IPS DF 4.7 (cell line): ENCODE data around the gene C2orf76.

Experiments used
- DNase-seq: peaks from one replicate; pipeline ENCODE4 v3.0.0-alpha.2; 2013; ENCODE audit warnings: low spot score; ENCODE audit errors: extremely low read depth

The C2orf76 gene

DNA sequence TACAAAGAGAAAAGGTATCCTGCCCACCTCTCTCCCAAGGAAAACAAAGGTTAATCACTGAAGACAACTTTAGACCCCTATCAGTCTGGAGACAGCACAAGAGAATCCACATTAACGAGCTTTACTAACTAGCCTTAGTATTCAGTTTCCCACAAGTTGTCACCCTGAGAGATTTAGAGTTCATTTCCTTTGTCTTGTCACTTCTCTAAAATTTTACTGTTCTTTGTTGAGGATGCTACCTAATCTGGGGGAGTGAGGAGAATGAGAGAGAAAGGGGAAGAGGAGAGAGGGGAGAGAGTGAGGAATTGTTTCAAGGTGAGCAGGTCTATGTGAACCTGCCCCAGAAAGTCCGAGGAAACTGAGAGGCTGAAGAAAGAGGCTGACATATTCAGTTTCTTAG is 28.4 kb downstream of the C2orf76 start:
- DNase-seq, result no peak

DNA sequence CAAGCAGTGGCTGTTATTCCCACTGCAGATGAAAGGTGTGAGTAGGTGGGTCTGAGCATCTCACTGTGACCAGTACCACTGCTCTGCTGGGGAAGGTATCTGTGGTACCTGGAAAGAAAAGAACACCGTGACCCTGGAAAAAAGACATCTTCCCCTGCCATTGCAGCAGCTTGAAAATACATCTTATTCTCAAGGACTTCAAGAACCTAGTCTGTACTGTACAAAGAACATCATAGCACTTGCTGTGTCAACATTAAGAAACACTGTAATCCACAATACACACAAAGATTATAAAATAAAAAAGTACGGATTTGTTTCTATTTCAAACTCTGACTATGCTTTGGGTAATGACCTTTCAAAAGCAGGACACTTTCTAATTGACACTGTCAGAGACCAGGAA is 28.9 kb downstream of the C2orf76 start:
- DNase-seq, result no peak

DNA sequence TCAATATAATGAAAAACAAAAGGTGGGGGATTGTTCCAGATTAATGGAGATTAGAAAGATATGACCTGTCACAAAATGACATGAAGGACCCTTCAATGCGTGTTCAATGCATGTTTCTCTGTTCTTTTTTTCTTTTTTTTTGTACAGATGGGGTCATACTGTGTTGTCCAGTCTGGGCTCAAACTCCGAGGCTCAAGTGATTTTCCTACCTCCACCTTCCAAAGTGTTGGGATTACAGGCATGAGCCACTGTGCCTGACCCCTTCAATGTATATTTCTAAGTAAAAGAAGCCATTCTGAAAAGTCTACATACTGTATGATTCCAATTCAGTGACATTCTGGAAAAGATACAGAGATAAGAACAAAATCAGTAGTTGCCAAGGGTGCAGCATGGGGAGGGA is 32.8 kb downstream of the C2orf76 start:
- no peak for DNase-seq

DNA sequence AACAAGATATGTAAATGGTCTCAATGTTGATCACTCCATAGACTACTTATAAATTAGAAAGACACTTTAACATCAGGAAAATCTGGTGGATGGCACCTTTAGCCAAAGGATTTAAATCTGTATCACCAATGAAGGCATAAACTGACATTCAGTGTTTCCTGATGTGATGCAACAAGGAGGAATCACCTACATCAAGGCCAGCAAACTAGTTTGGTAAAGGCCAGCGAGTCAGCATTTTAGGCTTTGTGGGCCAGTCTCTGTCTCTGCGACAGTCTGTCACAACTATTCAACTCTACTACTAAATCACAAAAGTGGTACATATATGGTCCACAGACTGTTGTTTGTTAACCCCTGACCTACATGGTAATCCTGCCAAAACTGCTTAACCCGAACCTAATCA is 33.3 kb downstream of the C2orf76 start:
- no peak for DNase-seq

DNA sequence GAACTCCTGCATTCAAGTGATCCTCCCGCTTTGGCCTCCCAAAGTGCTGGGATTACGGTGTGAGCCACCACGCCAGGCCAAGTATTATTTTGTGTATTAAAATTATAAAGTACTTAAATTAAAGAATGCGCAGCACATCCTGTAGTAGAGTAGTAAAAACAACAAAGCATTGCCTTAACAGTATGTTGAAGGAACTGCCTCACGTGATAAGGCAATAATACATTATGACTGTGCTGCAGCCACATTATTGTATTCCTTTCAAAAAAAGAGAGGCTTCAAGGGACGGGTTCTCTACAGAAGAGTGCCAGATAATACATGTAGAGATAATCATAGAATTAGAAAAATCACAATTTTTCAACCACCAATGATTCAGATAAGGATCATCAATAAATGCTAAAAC is 33.7 kb downstream of the C2orf76 start:
- DNase-seq, result no peak

DNA sequence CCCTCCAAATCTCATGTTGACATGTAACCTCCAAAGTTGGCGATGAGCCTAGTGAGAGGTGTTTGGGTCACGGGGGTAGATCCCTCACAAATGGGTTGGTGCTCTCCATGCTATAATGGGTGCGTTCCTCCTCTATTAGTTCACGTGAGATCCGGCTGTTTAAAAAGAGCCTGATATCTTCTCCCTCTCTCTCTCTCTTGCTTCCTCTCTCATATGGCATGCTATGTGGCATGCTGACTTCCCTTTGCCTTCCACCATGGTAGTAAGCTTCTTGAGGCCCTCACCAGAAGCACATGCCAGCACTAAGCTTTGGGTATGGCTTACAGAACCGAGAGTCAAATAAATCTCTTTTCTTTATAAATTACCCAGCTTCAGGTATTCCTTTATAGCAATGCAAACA is 39.2 kb downstream of the C2orf76 start:
- DNase-seq, result no peak

DNA sequence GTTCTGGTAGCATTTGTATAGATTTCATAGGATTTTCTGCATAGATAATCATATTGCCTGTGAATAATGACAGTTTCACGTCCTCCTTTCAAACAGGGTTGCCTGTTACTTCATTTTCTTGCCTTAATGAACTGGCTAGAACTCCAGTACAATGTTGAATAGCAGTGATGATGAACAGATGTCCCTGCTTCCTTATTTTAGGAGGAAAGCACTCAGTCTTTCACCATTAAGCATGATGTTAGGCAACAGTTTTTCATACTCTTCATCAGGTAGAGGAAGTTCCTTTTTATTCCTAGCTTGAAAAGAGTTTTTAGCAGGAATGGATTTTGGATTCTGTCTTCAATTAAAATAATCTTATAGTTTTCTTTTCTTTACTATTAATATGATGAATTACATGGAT is 39.7 kb downstream of the C2orf76 start:
- no peak for DNase-seq

DNA sequence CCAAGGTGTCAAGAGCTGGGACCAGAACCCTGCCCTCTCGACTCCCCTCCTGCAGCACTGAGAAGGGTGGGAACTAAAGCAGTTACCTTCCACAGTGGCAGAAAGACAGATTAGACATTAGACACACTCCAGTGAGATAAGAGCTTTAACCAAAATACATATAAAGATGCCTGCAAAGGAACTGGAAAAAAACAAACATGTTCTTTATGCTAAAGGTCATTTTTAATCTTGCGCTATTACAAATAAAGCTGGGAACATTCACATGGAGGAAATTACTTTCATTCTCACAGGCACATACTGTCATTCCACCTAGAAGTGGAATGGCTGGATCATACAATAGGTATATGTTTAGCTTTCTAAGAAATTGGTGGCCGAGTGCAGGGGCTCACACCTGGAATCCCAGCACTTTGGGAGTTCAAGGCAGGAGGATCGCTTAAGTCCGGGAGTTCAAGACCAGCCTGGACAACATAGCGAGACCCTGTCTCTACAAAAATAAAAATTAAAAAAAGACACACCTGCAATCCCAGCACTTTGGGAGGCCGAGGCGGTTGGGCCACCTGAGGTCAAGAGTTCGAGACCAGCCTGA is 41.9 kb downstream of the C2orf76 start:
- DNase-seq, result no peak

DNA sequence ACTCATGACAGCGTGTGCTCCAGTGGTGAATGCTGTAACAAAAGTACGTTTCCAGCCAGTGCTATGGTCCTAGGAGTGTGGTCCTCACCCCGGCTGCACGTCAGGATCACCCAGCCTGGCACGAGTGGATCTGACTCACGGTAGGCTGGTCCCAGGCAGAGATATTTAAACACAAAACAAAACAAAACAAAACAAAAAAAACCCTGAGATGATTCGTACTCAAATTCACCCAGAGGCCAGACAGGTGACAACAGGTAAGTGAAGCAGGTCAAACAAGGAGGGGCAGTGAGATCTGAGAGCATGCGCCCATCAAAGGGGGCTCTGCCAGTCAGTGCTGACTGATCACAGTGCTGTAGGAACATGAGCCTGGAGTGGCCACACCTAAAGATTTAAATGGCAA is 43.2 kb downstream of the C2orf76 start:
- no peak for DNase-seq

DNA sequence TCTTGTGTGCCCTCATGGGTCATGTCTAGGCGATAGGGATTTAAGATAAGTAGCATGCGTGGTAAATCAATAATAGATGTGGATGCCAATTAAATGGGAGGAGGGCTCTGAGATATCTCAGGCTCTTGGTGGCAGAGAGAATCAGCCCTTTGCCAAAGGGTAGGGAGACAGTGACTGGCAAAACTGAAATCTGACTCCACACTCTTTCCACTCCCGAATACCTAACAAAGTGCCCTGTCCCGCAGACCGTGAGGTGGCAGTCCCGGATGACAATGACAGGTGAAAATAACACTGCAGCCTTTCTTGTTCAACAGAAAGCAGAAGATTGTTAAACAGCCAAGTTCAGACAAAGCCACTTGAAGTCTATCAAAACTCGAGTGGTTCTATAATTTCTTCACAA is 47.0 kb downstream of the C2orf76 start:
- DNase-seq, result no peak

DNA sequence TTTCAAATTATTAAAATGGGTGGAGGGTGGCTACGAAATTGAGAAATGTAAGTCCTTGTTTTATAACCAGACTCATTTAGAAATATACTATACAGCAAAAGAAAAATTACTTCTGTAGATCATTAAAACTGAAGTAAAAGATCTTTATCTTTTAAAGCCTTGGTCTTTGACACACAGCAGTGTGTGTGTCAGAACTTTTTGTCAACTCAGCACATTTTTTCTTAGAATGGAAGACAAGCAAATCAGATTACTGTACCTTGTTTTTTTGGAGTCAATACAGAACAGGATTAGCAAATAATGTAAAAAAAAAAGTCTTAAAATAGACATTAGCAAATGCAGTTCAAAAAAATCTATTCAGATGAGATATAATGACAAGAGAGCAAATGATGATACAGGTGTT is 49.1 kb downstream of the C2orf76 start:
- no peak for DNase-seq

DNA sequence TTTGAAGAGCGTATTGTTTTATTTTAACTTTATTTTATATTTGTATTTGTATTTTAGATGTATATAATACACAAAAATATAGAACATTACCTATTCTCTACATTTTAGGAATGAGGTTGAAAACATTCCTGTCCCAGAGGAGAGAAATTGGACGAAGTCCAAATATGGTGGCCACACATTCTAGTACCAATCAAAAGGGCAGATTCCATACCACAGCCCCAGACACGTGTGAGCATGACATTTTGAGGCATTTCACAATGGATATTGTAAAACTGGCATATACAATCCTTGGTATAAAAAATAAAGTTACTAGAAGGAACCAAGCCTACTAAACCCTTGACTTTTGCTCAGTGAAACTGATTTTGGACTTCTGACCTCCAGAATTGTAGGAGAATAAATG is 50.6 kb downstream of the C2orf76 start:
- no peak for DNase-seq

DNA sequence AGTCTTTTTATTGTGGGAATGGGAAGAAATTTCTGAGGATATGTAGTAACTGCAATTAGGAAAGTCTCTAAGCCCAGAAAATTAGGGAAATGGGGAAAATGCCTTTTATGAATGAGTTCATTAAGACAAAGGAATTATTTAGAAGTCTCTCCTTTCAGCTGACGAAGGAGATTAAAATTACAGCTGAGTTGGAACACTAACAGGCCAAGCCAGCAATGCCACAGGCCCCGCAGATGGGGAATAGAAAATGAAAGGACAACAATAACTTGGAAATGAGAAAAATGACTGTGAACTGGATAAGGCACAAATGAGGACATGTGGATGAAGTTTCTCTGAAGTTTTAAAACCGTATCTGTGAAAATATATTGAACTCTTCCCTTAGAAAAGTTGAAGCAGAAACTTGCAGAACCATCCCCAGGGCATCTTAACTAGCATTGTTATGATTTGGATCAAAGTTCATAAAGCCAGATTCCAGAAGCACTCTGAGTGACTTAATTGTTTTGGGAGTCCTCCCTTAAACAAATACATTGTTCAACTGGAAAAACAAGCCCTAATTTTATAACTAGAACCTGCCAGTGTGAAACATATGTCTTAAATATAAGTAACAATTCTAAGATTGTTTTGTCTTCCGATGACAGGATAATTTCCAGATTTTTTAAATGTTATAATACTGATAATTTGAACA is 51.3 kb downstream of the C2orf76 start:
- DNase-seq, result no peak

DNA sequence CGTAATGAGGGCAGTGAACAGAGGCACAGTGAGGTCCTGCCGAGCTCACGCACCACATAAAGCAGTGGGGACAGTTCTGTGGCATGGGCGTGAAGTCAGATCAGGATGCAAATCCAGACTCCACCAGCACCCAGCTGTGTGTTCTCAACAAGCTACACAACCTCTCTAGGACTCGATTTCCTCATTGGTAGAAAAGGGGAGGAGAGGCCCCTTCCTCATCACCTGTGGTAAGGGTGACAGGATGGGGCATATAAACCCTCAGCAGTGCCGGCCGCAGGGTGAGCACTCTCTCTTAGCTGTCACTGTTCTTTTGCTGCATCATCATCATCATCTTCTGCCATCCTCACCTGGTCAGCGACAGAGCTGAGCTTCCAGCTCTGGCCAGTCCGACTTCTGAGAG is 54.8 kb downstream of the C2orf76 start:
- DNase-seq, result no peak

DNA sequence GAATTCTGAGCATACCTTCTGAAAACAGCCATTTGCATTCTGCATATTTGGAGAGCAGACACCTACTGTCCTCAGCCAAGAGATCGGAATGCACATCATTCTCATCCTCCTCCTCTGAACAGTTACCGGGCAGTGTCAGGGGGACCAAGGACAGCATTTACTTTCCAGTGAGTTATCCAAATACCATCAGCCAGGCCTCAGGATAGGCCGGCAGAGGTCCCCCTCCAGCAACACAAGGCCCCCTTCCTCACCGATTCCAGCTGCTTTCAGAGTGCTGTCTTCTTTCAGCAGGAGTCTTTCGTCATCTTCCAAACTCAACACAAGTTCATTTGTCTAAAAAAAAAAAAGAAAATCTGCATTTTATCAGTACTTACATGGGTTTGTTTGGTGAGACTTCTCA is 55.3 kb downstream of the C2orf76 start:
- no peak for DNase-seq

DNA sequence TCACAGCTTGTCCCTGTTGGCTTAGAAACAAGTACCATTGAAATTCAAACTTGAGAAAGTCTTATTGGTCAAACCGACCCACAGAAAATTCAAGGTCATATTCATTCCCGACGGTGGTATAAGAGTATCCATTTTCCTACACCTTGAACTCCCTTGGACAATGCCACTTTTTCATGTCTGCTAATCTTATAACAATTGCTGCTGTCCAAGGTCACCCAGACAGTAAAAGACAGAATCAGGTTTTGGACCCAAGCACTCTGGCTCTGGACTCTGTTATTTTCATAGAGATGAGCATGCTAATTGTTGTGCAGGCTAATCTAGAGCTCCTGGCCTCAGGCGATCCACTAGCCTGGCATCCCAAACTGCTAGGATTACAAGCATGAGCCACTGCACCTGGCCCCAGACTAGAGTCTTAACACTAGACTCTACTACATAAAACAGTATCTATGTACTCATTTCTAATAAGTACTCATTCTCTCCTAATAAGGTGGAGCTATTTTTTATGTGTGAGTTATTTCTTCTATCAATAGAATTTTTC is 57.8 kb downstream of the C2orf76 start:
- no peak for DNase-seq

DNA sequence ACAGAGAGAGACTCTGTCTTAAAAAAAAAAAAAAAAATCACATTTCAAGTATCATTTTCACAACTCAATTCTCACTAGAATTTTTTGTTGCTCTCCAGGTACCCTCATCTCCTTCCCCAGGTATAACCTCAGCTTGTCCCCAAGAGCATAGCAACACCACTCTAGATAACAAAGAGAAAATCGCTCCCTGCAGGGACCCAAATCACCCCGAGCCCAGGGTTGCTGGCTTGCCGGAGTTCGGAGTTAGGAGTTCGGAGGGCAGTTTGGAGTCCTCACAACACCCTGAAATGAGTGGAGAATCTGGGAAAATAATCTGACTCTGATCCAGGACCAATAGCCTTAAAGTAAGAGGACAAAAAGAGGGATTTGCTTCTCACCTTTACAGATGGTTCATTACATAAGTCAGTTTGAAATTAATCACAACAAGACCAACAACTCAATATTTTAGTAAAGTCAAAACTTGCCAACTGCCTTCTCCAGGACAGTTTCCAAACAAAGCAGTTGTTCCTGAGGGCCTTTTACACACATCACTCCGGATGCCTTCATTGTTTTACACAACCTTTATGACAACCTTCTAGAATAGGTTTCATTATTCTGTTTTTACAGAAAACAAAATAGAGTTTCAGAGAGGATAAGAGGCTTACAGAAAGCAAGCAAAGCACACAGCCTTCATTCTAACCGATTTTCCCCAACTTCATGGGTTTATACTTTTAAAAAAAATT is 59.1 kb downstream of the C2orf76 start:
- no peak for DNase-seq

DNA sequence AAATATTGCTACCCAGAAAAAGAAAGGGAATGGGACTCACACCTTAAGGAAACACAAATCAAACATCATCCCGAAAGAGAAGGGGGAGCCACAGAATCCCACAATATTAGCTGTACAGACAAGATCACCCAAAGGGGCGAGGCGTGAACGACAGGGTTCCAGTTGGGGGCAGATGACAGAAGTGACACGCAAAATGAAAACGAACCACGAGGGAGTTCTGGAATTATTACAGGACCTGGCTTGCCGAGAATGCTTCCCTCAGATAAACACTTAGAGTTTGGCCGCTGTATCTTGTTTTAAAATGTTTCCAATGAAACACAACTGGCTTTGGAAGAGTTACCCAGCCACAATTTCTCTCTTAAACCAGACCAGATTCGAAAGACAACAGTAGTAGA is 60.4 kb downstream of the C2orf76 start:
- DNase-seq, result no peak

DNA sequence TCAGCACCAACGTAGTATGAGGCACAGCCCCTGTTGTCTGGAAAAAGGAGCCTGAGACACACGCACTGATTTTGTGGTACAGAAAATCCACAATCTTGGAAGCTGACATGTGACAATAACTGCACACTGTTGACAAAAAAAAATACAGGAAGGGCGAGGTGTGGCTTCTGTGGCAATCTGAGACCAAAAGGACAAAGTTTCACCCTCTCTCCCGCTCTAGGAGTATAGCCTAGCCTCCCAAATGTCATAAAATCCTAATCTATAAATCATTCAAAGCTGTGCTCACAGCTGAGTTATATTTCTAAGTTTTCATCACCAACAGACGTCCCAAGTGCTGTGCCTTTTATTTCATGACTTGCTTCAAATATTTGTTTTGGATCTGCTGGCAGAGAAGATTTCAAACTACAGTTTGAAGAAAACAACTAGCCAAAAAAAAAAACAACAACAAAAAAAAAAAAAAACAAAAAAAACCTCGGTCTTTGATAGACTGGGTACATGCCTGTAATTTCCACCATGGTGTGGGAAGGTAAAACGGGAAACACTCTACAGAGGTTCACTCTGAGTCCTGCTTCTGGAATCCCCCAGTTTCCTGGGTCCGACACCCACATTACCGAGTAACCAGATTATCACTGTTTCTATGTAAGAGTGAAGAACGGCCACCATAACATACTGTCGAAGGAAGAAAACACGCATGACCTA is 61.0 kb downstream of the C2orf76 start:
- no peak for DNase-seq

DNA sequence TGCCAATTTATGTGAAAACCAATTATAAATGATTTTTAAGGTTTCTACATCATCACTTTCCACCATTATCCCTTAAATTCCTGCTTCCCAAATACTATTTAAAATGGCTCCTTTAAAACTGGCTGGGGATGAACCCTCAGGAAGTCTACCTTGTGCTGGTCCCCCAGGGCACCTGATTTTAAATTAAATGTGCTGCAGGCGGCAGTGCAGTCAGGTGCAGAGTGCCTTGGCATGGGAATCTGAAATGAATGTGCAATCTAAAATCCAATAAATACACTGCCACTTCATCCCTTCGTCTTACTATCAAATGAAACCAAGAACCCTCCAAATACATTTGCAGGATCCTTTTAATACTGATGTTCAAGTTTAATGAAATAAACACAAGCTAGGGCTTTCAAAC is 61.8 kb downstream of the C2orf76 start:
- DNase-seq, result no peak

DNA sequence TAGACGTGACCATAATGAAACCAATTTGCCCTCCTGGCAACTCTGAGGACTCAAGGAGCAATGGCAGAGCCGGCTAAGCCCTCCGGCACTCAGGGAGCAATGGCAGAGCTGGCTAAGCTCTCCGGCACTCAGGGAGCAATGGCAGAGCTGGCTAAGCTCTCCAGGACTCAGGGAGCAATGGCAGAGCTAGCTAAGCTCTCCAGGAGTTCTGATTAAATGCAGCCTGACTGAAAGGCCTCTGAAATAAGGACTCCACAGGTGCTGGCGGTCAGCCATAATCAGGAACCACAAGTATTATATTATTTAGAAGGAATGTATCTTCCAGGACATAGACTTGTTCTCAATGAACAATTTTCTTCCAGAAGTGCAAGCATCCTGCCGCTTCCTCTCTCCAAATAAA is 65.2 kb downstream of the C2orf76 start:
- no peak for DNase-seq
